Measurements from ENCODE around the gene PEF1. TPM values are rescaled to one million over a fixed set of nuclear protein-coding genes. Genes with fewer than 3 reads are reported as not detected.

The PEF1 gene
- total and polyA plus RNA-seq, 2 of the 8 experiments (the other 6 are each of a cell fraction or from before 2014, with no cell fraction given): 35.2 to 69.2 TPM

GRCh38 chr1:31593136-31593665, 51.5 kb downstream of the PEF1 start (continued):
- TF ChIP-seq CHD7 (IDR thresholded peaks at IDR 0.05; ENCODE audit: insufficient replicate concordance, low read length): no peak
- no peak for TF ChIP-seq HDAC6 (IDR thresholded peaks at IDR 0.05; ENCODE audit: low read depth, low read length)
- no peak for TF ChIP-seq YY1 (IDR thresholded peaks at IDR 0.05; ENCODE audit: low read depth, low read length)
- no peak for TF ChIP-seq USF2 (IDR thresholded peaks at IDR 0.05; ENCODE audit: low read length)
- no peak for TF ChIP-seq CHD1 (IDR thresholded peaks at IDR 0.05; ENCODE audit: low read depth, low read length)
- TF ChIP-seq SUZ12 (IDR thresholded peaks at IDR 0.05; ENCODE audit: low read length): no peak
- no peak for TF ChIP-seq CBX5 (IDR thresholded peaks at IDR 0.05; ENCODE audit: low read depth, low read length)
- no peak for TF ChIP-seq HDAC2 (IDR thresholded peaks at IDR 0.05; ENCODE audit: borderline replicate concordance in 1 of 2, low read depth in 2 of 2, low read length in 2 of 2)
- no peak for TF ChIP-seq ATF3 (IDR thresholded peaks at IDR 0.05; ENCODE audit: insufficient read depth, low read depth, low read length)
